PC-3 (cell line): ENCODE data around the gene TOR2A.

Source experiments
- EZH2 ChIP-seq: fragments of 300-600 bp; sonication (generic); IDR thresholded peaks from one replicate; pipeline ENCODE4 v1.6.1; 2017; ENCODE audit warnings: antibody characterized with exemption, mild to moderate bottlenecking, low read length; ENCODE audit not compliant: unreplicated experiment
- TF ChIP-seq, protein P1 (sequence below): fragments of 300-600 bp; sonication (generic); conservative IDR thresholded peaks from 2 replicates; pipeline ENCODE4 v1.5.1; 2017; ENCODE audit warnings: antibody characterized with exemption, low read depth, mild to moderate bottlenecking, low read length

DNA sequence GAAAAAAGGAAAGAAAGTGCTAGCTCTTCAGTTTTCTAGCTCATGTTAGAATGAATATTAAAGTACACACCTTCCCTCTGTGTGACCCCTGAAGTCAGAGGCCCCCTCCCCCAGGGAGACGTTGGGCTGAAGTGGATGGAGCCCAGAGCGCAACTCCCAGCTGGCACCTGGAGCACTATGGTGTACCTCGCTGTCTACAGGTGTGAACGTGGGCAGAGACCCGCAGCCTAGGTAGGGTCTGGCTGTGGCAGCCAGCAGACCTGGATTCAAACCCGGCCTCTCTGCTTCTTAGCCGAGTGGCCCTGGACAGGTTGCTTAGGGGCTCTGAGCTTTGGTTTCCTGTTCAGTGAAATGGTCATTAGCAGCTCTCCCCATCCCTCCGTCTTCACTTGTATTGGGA, 6.3 kb downstream of the TOR2A start:
- TF ChIP-seq, protein P1, sequence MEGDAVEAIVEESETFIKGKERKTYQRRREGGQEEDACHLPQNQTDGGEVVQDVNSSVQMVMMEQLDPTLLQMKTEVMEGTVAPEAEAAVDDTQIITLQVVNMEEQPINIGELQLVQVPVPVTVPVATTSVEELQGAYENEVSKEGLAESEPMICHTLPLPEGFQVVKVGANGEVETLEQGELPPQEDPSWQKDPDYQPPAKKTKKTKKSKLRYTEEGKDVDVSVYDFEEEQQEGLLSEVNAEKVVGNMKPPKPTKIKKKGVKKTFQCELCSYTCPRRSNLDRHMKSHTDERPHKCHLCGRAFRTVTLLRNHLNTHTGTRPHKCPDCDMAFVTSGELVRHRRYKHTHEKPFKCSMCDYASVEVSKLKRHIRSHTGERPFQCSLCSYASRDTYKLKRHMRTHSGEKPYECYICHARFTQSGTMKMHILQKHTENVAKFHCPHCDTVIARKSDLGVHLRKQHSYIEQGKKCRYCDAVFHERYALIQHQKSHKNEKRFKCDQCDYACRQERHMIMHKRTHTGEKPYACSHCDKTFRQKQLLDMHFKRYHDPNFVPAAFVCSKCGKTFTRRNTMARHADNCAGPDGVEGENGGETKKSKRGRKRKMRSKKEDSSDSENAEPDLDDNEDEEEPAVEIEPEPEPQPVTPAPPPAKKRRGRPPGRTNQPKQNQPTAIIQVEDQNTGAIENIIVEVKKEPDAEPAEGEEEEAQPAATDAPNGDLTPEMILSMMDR: no peak
- no peak for TF ChIP-seq EZH2
